MCF 10A (cell line): ENCODE data around the gene CPA4. TPM values are rescaled to one million over a fixed set of nuclear protein-coding genes. Genes with fewer than 3 reads are reported as not detected.

Experiments
- BruUV-seq: library from RNA; stranded (reverse); fragments of 400-500 nt; replicated peaks from 2 replicates; lab custom pipeline; 2021; lab: Mats Ljungman, UMichigan
- CTCF ChIA-PET: fragments of 300-600 bp; sonication (Branson Sonifier 250); formaldehyde crosslinking; extraction: SDS; loops from one replicate; lab custom pipeline; 2021; ENCODE audit warnings: antibody characterized with exemption, inconsistent platforms; lab: Yijun Ruan, JAX
- POLR2A ChIA-PET: fragments of 300-600, 350-650 bp; sonication (Branson Sonifier 250); formaldehyde crosslinking; extraction: SDS; loops from one replicate; lab custom pipeline; 2020; ENCODE audit warnings: antibody characterized with exemption, inconsistent platforms; lab: Yijun Ruan, JAX
- DNase-seq: peaks from one replicate; pipeline ENCODE4 v3.0.0-alpha.2; 2018; ENCODE audit not compliant: unreplicated experiment
- H3K27ac Mint-ChIP-seq: one replicate; pipeline ENCODE4 v1.8.0; 2022; ENCODE audit warnings: mild to moderate bottlenecking, low read depth, mixed read lengths; ENCODE audit not compliant: unreplicated experiment
- H3K27me3 Mint-ChIP-seq: one replicate; pipeline ENCODE4 v1.8.0; 2022; ENCODE audit warnings: mixed read lengths; ENCODE audit not compliant: insufficient read depth, unreplicated experiment
- H3K36me3 Mint-ChIP-seq: one replicate; pipeline ENCODE4 v1.8.0; 2022; ENCODE audit warnings: mild to moderate bottlenecking, moderate library complexity, mixed read lengths; ENCODE audit not compliant: insufficient read depth, unreplicated experiment
- H3K4me1 Mint-ChIP-seq: one replicate; pipeline ENCODE4 v1.8.0; 2022; ENCODE audit warnings: mixed read lengths; ENCODE audit not compliant: insufficient read depth, unreplicated experiment
- H3K4me3 Mint-ChIP-seq: one replicate; pipeline ENCODE4 v1.8.0; 2022; ENCODE audit warnings: mild to moderate bottlenecking, moderate library complexity, mixed read lengths; ENCODE audit not compliant: unreplicated experiment
- H3K9me3 Mint-ChIP-seq: one replicate; pipeline ENCODE4 v1.8.0; 2022; ENCODE audit warnings: mixed read lengths; ENCODE audit not compliant: unreplicated experiment
- CTCF ChIP-seq: fragments of 200-600 bp; IDR thresholded peaks from one replicate; pipeline ENCODE4 v1.8.0; 2022; ENCODE audit warnings: antibody characterized with exemption, mild to moderate bottlenecking; ENCODE audit not compliant: unreplicated experiment
- intact Hi-C: fragments of 100-400 bp; cut with micrococcal nuclease; formaldehyde crosslinking; loops from 2 replicates; pipeline ENCODE4 v1.14.1; 2022
- total RNA-seq: library from RNA; stranded (reverse); gene quantifications from 2 replicates; pipeline ENCODE4 v1.2.3, GENCODE V29; 2022

CPA4 gene
- total RNA-seq, 1 experiment from 2014 or later: 4.3 TPM

- POLR2A ChIA-PET: interaction anchor here (0.6 to 1.6 kb wide), 2 partner anchors 43 to 161 kb away, joined by 3 to 5 read pairs; no protein-coding TSS in a partner anchor
- Mint-ChIP-seq H3K27me3 (no peaks in the 10 kb centered on the region), H3K36me3 (no peaks in the 10 kb centered on the region), H3K27ac (no peak overlapping the region), H3K4me1 (peaks cover 10% of the 10 kb centered on the region), H3K4me3 (no peak overlapping the region), H3K9me3 (no peaks in the 10 kb centered on the region)
- CTCF ChIA-PET: interaction anchor here (0.6 to 1.0 kb wide), 3 partner anchors 11 to 329 kb away, joined by 3 read pairs; no protein-coding TSS in a partner anchor
- BruUV-seq: no TSS peak
- no peak for DNase-seq
- intact Hi-C loops: no loop called here
- no peak for TF ChIP-seq CTCF
These were observed 44.5 kb downstream of the CPA4 start for GRCh38 chr7:130337410-130337971.

- H3K27me3 Mint-ChIP-seq: no peaks in the 10 kb centered on the region
- CTCF ChIA-PET: interaction anchor here (0.6 kb wide), 1 partner anchor 95 kb away, joined by 3 read pairs; no protein-coding TSS in a partner anchor
- no peaks in the 10 kb centered on the region for H3K36me3 Mint-ChIP-seq
- intact Hi-C loops: no loop called here
- peaks cover 5% of the 10 kb centered on the region for H3K4me1 Mint-ChIP-seq
- TF ChIP-seq CTCF: no peak
- no peak for DNase-seq
- POLR2A ChIA-PET: interaction anchor here (0.6 kb wide), 1 partner anchor 161 kb away, joined by 5 read pairs; no protein-coding TSS in a partner anchor
- no peak overlapping the region for H3K27ac Mint-ChIP-seq
- BruUV-seq: no TSS peak
- no peaks in the 10 kb centered on the region for H3K9me3 Mint-ChIP-seq
- H3K4me3 Mint-ChIP-seq: no peak overlapping the region
These were observed 45.3 kb downstream of the CPA4 start for GRCh38 chr7:130338233-130338632.

GRCh38 chr7:130341882-130342281 is 48.9 kb downstream of the CPA4 start:
- intact Hi-C loops: no loop called here
- Mint-ChIP-seq H3K27me3 (no peaks in the 10 kb centered on the region), H3K4me1 (no peaks in the 10 kb centered on the region), H3K27ac (no peak overlapping the region), H3K36me3 (no peaks in the 10 kb centered on the region), H3K4me3 (no peak overlapping the region), H3K9me3 (no peaks in the 10 kb centered on the region)
- no peak for DNase-seq
- POLR2A ChIA-PET: interaction anchor here (0.6 kb wide), 1 partner anchor 33 kb away, joined by 3 read pairs; no protein-coding TSS in a partner anchor
- TF ChIP-seq CTCF: no peak
- BruUV-seq: no TSS peak
- CTCF ChIA-PET: no interaction called here

- intact Hi-C loops: no loop called here
- CTCF ChIA-PET: interaction anchor here (0.6 kb wide), 1 partner anchor 24 kb away, joined by 4 read pairs; no protein-coding TSS in a partner anchor
- TF ChIP-seq CTCF: no peak
- no peaks in the 10 kb centered on the region for H3K9me3 Mint-ChIP-seq
- H3K4me1 Mint-ChIP-seq: no peaks in the 10 kb centered on the region
- no peak for DNase-seq
- H3K36me3 Mint-ChIP-seq: no peaks in the 10 kb centered on the region
- no peak overlapping the region for H3K4me3 Mint-ChIP-seq
- no TSS peak for BruUV-seq
- POLR2A ChIA-PET: no interaction called here
- no peaks in the 10 kb centered on the region for H3K27me3 Mint-ChIP-seq
- no peak overlapping the region for H3K27ac Mint-ChIP-seq
These were observed 49.9 kb downstream of the CPA4 start for GRCh38 chr7:130342701-130343380.
